GM19351 (cell line): ENCODE measurements around the gene VRK1.
"Not testable (repeated sequence)": the region's sequence is repeated elsewhere in the genome, so short reads cannot be mapped to it uniquely, and the experiment has no call there.

Source experiments
- ATAC-seq: cut with Tn5 transposase; IDR thresholded peaks from one replicate; pipeline ENCODE4 v1.9.1; 2021; ENCODE audit warnings: mild to moderate bottlenecking, moderate library complexity; ENCODE audit not compliant: unreplicated experiment

The VRK1 gene

GRCh38 chr14:96874127-96874526 is 76.9 kb downstream of the VRK1 start:
- ATAC-seq, result no peak

GRCh38 chr14:96876747-96877146 is 79.6 kb downstream of the VRK1 start:
- no peak for ATAC-seq

GRCh38 chr14:96881713-96882112 is 84.5 kb downstream of the VRK1 start:
- no peak for ATAC-seq

GRCh38 chr14:96883974-96884373 is 86.8 kb downstream of the VRK1 start:
- ATAC-seq, result not testable (repeated sequence)

- peak; percentile 91 for ATAC-seq
Observed at GRCh38 chr14:96888158-96888557, 91.0 kb downstream of the VRK1 start.

- ATAC-seq, result no peak
Observed at GRCh38 chr14:96888593-96888992, 91.4 kb downstream of the VRK1 start.

- ATAC-seq, result no peak
Observed at GRCh38 chr14:96889091-96889490, 91.9 kb downstream of the VRK1 start.

- ATAC-seq, result no peak
Observed at GRCh38 chr14:96893966-96894622, 96.9 kb downstream of the VRK1 start.

- no peak for ATAC-seq
Observed at GRCh38 chr14:96894966-96895365, 97.8 kb downstream of the VRK1 start.

- ATAC-seq, result peak; percentile 76
Observed at GRCh38 chr14:96895658-96896271, 98.6 kb downstream of the VRK1 start.

GRCh38 chr14:96897184-96897583 is 100.0 kb downstream of the VRK1 start:
- no peak for ATAC-seq

GRCh38 chr14:96901227-96901626 is 104.0 kb downstream of the VRK1 start:
- ATAC-seq, result peak; percentile 84

- no peak for ATAC-seq
Observed at GRCh38 chr14:96902004-96902403, 104.8 kb downstream of the VRK1 start.

GRCh38 chr14:96903444-96904023 is 106.4 kb downstream of the VRK1 start:
- no peak for ATAC-seq

GRCh38 chr14:96904201-96904600 is 107.0 kb downstream of the VRK1 start:
- no peak for ATAC-seq

- no peak for ATAC-seq
Observed at GRCh38 chr14:96905065-96905464, 107.9 kb downstream of the VRK1 start.

GRCh38 chr14:96905825-96906224 is 108.6 kb downstream of the VRK1 start:
- ATAC-seq, result no peak

GRCh38 chr14:96906434-96906833 is 109.3 kb downstream of the VRK1 start:
- ATAC-seq, result no peak

- ATAC-seq, result no peak
Observed at GRCh38 chr14:96909841-96910364, 112.7 kb downstream of the VRK1 start.

- ATAC-seq, result no peak
Observed at GRCh38 chr14:96911499-96912149, 114.4 kb downstream of the VRK1 start.

GRCh38 chr14:96914571-96915128 is 117.5 kb downstream of the VRK1 start:
- ATAC-seq, result no peak
